Liver (tissue), 9 donors: ENCODE data around the gene ZNF544. TPM values are rescaled to one million over a fixed set of nuclear protein-coding genes. Genes with fewer than 3 reads are reported as not detected.

Experiments
- DNase-seq: peaks from one replicate; pipeline ENCODE4 v3.0.0-alpha.2; 2017; ENCODE audit warnings: low spot score
- H3K27ac ChIP-seq, 2 donors: one replicate each; pipeline ENCODE4 v1.7.0; 2013; ENCODE audit warnings: inconsistent platforms in 2 of 2, low read length in 2 of 2, control low read depth in 1 of 2, low read depth in 1 of 2, mild to moderate bottlenecking in 1 of 2
- H3K27me3 ChIP-seq, 4 donors: one replicate each; pipeline versions ENCODE4 v1.6.1 to v1.7.0; 2013; ENCODE audit warnings: low read length in 3 of 4, inconsistent platforms in 1 of 4, mild to moderate bottlenecking in 1 of 4, moderate library complexity in 1 of 4; ENCODE audit not compliant: control insufficient read depth in 4 of 4, insufficient read depth in 4 of 4
- H3K36me3 ChIP-seq, 4 donors: one replicate each; pipeline versions ENCODE4 v1.6.1 to v1.7.0; 2013; ENCODE audit warnings: low read length in 3 of 4, mild to moderate bottlenecking in 3 of 4, low read depth in 1 of 4, moderate library complexity in 1 of 4; ENCODE audit not compliant: control insufficient read depth in 4 of 4, insufficient read depth in 3 of 4
- H3K4me1 ChIP-seq, 4 donors: one replicate each; pipeline versions ENCODE4 v1.6.1 to v1.7.0; 2013; ENCODE audit warnings: low read length in 3 of 4, mild to moderate bottlenecking in 3 of 4, moderate library complexity in 1 of 4; ENCODE audit not compliant: control insufficient read depth in 4 of 4, insufficient read depth in 4 of 4
- H3K4me3 ChIP-seq, 3 donors: one replicate each; pipeline versions ENCODE4 v1.6.1 to v1.7.0; 2013; ENCODE audit warnings: low read length in 3 of 3, control low read depth in 1 of 3, low read depth in 1 of 3, mild to moderate bottlenecking in 1 of 3
- H3K9ac ChIP-seq, 2 donors: one replicate each; pipeline ENCODE4 v1.7.0; 2013; ENCODE audit warnings: low read length in 2 of 2, mild to moderate bottlenecking in 2 of 2, moderate library complexity in 2 of 2, control low read depth in 1 of 2, low read depth in 1 of 2
- H3K9me3 ChIP-seq, 4 donors: one replicate each; pipeline versions ENCODE4 v1.6.1 to v1.7.0; 2013; ENCODE audit warnings: low read length in 3 of 4; ENCODE audit not compliant: control insufficient read depth in 4 of 4
- EGR1 ChIP-seq, 2 donors: IDR thresholded peaks; 2 replicates each; pipeline ENCODE4 v1.6.1; 2016 to 2018; ENCODE audit warnings: antibody characterized with exemption in 2 of 2, low read depth in 2 of 2
- FOXA1 ChIP-seq: IDR thresholded peaks from 2 replicates; pipeline ENCODE4 v1.6.1; 2016; ENCODE audit warnings: antibody characterized with exemption
- FOXA2 ChIP-seq: IDR thresholded peaks from 2 replicates; pipeline ENCODE4 v1.6.1; 2016; ENCODE audit warnings: antibody characterized with exemption
- GABPA ChIP-seq, 2 donors: IDR thresholded peaks in 1 of 2; conservative IDR thresholded peaks in 1 of 2; 2 replicates each; pipeline ENCODE4 v1.6.1; 2016; ENCODE audit warnings: antibody characterized with exemption in 2 of 2, mild to moderate bottlenecking in 1 of 2, moderate library complexity in 1 of 2
- HNF4A ChIP-seq, 2 donors: conservative IDR thresholded peaks; 2 replicates each; pipeline ENCODE4 v1.6.1; 2016; ENCODE audit warnings: antibody characterized with exemption in 2 of 2, mild to moderate bottlenecking in 2 of 2
- HNF4G ChIP-seq: IDR thresholded peaks from 2 replicates; pipeline ENCODE4 v1.6.1; 2016; ENCODE audit warnings: antibody characterized with exemption
- JUND ChIP-seq, 2 donors: IDR thresholded peaks; 2 replicates each; pipeline ENCODE4 v1.6.1; 2016; ENCODE audit warnings: antibody characterized with exemption in 2 of 2
- NR2F2 ChIP-seq: IDR thresholded peaks from 2 replicates; pipeline ENCODE4 v1.6.1; 2016; ENCODE audit warnings: antibody characterized with exemption
- RAD21 ChIP-seq, 2 donors: IDR thresholded peaks; 2 replicates each; pipeline ENCODE4 v1.6.1; 2016; ENCODE audit warnings: antibody characterized with exemption in 2 of 2, mild to moderate bottlenecking in 2 of 2
- RXRA ChIP-seq, 2 donors: IDR thresholded peaks; 2 replicates each; pipeline ENCODE4 v1.6.1; 2017 to 2018; ENCODE audit warnings: antibody characterized with exemption in 2 of 2, mild to moderate bottlenecking in 1 of 2
- SP1 ChIP-seq: IDR thresholded peaks from 2 replicates; pipeline ENCODE4 v1.6.1; 2018; ENCODE audit warnings: antibody characterized with exemption, mild to moderate bottlenecking
- TAF1 ChIP-seq: conservative IDR thresholded peaks from 2 replicates; pipeline ENCODE4 v1.6.1; 2016; ENCODE audit warnings: antibody characterized with exemption, mild to moderate bottlenecking
- YY1 ChIP-seq: IDR thresholded peaks from 2 replicates; pipeline ENCODE4 v1.6.1; 2016; ENCODE audit warnings: antibody characterized with exemption, mild to moderate bottlenecking
- WGBS: extraction: QIAGEN DNeasy Blood & Tissue Kit; methylation state at CpG from one replicate; pipeline ENCODE4 v1.1.7; 2013; 5-methylcytosine and 5-hydroxymethylcytosine counted together
- polyA plus RNA-seq, 2 donors: library from polyadenylated mRNA; stranded (reverse) in 1 of 2; unstranded in 1 of 2; fragments of 200-250 nt in 1 of 2; fragments of >200 nt in 1 of 2; fragmentation: Nextera tagmentation in 1 of 2; extraction: Ambion mirVana in 1 of 2; gene quantifications; one replicate each; pipeline versions ENCODE4 v1.2.1 to v1.2.3, GENCODE V29; 2013 to 2015
- total RNA-seq, 2 donors: library from RNA; depleted of rRNA; stranded (reverse); fragments of >200 nt; gene quantifications; one replicate each; pipeline ENCODE4 v1.2.3, GENCODE V29; 2014
- TF ChIP-seq, protein P1 (sequence below): IDR thresholded peaks from 2 replicates; pipeline ENCODE4 v1.6.1; 2016; ENCODE audit warnings: antibody characterized with exemption
- TF ChIP-seq, protein P2 (sequence below): fragments of 150-350 bp; IDR thresholded peaks from 2 replicates; pipeline ENCODE4 v1.5.1; 2017; ENCODE audit warnings: improper control_type of control experiment, low read depth, low read length; ENCODE audit not compliant: missing input control
- TF ChIP-seq, protein P3 (sequence below): IDR thresholded peaks from 2 replicates; pipeline ENCODE4 v1.6.1; 2016; ENCODE audit warnings: antibody characterized with exemption, mild to moderate bottlenecking
- TF ChIP-seq, protein P4 (sequence below): IDR thresholded peaks from 2 replicates; pipeline ENCODE4 v1.6.1; 2016; ENCODE audit warnings: antibody characterized with exemption
- TF ChIP-seq, protein P5 (sequence below): IDR thresholded peaks from 2 replicates; pipeline ENCODE4 v1.6.1; 2016; ENCODE audit warnings: antibody characterized with exemption
- donor health status: healthy.
- donor health status: healthy.
- donor health status: healthy.
- donor health status: healthy.
- donor health status: healthy.

The ZNF544 gene
- total and polyA plus RNA-seq, 4 donors: 2.5 to 25.2 (median 11.3) TPM

DNA sequence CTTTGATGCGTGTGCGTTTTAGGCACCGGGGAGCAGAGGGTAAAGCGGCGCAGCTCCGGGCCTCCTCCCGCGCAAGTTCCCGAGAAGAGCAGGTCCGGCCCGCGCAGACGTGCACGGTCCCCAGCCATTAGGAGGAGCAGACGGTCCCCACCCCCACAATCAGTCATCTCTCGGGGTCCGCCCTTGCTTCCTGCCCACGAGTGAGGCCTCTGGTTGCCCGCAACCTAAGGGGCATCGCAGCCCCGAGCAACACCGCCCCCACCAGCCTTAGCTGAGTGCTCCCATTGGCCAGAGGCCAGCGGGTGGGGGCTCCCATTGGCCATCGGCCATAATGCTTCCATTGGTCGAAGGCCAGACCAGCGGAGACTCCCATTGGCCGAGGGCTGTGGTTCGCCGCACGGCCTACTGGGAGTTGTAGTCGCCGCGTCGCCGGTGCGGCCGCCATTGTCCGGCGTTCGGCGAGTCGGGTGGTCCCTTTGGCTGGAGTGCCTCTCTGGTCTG lies 49.9 kb downstream of the ZNF544 start, which contains the start of gene ZNF8:
TSS of gene ZNF8 (plus strand) at position 415 of the 501 bp plus-strand sequence. CDS start 127 bp downstream, outside the sequence.
- Histone ChIP-seq H3K9me3 (peaks cover 5 to 19% (median 17%) of the 10 kb centered on the region in 4 donors), H3K9ac (peak within 1 kb of the TSS; percentile 72 to 92), H3K27ac (peak within 1 kb of the TSS; percentile 81 to 90), H3K36me3 (peaks cover 2 to 9% (median 5%) of the 10 kb centered on the region in 4 donors), H3K4me1 (peaks cover 4 to 8% (median 5%) of the 10 kb centered on the region in 4 donors), H3K27me3 (no peaks in the 10 kb centered on the region), H3K4me3 (peak within 1 kb of the TSS; percentile 81 to 96 (median 90))
- TF ChIP-seq SP1 (peak; percentile 95), FOXA1 (peak; percentile 13), TAF1 (no peak), HNF4A (conservative IDR thresholded peaks at IDR 0.05) (peak; percentile 1 to 24), RXRA (IDR thresholded peaks at IDR 0.05) (peak; percentile 44 to 62), EGR1 (IDR thresholded peaks at IDR 0.05; ENCODE audit: low read depth in 2 of 2) (peak in 1 of 2 donors; percentile 62), GABPA (IDR thresholded peaks at IDR 0.05 in 1 of 2, conservative IDR thresholded peaks at IDR 0.05 in 1 of 2) (peak in 1 of 2 donors; percentile 79), HNF4G (no peak), NR2F2 (peak; percentile 74), FOXA2 (no peak), JUND (IDR thresholded peaks at IDR 0.05) (peak in 1 of 2 donors; percentile 10), RAD21 (IDR thresholded peaks at IDR 0.05) (peak; percentile 13 to 22), YY1 (peak; percentile 99)
- TF ChIP-seq, protein P1, sequence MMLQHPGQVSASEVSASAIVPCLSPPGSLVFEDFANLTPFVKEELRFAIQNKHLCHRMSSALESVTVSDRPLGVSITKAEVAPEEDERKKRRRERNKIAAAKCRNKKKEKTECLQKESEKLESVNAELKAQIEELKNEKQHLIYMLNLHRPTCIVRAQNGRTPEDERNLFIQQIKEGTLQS: no peak
- TF ChIP-seq, protein P2, sequence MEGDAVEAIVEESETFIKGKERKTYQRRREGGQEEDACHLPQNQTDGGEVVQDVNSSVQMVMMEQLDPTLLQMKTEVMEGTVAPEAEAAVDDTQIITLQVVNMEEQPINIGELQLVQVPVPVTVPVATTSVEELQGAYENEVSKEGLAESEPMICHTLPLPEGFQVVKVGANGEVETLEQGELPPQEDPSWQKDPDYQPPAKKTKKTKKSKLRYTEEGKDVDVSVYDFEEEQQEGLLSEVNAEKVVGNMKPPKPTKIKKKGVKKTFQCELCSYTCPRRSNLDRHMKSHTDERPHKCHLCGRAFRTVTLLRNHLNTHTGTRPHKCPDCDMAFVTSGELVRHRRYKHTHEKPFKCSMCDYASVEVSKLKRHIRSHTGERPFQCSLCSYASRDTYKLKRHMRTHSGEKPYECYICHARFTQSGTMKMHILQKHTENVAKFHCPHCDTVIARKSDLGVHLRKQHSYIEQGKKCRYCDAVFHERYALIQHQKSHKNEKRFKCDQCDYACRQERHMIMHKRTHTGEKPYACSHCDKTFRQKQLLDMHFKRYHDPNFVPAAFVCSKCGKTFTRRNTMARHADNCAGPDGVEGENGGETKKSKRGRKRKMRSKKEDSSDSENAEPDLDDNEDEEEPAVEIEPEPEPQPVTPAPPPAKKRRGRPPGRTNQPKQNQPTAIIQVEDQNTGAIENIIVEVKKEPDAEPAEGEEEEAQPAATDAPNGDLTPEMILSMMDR: no peak
- TF ChIP-seq, protein P3, sequence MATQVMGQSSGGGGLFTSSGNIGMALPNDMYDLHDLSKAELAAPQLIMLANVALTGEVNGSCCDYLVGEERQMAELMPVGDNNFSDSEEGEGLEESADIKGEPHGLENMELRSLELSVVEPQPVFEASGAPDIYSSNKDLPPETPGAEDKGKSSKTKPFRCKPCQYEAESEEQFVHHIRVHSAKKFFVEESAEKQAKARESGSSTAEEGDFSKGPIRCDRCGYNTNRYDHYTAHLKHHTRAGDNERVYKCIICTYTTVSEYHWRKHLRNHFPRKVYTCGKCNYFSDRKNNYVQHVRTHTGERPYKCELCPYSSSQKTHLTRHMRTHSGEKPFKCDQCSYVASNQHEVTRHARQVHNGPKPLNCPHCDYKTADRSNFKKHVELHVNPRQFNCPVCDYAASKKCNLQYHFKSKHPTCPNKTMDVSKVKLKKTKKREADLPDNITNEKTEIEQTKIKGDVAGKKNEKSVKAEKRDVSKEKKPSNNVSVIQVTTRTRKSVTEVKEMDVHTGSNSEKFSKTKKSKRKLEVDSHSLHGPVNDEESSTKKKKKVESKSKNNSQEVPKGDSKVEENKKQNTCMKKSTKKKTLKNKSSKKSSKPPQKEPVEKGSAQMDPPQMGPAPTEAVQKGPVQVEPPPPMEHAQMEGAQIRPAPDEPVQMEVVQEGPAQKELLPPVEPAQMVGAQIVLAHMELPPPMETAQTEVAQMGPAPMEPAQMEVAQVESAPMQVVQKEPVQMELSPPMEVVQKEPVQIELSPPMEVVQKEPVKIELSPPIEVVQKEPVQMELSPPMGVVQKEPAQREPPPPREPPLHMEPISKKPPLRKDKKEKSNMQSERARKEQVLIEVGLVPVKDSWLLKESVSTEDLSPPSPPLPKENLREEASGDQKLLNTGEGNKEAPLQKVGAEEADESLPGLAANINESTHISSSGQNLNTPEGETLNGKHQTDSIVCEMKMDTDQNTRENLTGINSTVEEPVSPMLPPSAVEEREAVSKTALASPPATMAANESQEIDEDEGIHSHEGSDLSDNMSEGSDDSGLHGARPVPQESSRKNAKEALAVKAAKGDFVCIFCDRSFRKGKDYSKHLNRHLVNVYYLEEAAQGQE: peak; percentile 44
- TF ChIP-seq, protein P4, sequence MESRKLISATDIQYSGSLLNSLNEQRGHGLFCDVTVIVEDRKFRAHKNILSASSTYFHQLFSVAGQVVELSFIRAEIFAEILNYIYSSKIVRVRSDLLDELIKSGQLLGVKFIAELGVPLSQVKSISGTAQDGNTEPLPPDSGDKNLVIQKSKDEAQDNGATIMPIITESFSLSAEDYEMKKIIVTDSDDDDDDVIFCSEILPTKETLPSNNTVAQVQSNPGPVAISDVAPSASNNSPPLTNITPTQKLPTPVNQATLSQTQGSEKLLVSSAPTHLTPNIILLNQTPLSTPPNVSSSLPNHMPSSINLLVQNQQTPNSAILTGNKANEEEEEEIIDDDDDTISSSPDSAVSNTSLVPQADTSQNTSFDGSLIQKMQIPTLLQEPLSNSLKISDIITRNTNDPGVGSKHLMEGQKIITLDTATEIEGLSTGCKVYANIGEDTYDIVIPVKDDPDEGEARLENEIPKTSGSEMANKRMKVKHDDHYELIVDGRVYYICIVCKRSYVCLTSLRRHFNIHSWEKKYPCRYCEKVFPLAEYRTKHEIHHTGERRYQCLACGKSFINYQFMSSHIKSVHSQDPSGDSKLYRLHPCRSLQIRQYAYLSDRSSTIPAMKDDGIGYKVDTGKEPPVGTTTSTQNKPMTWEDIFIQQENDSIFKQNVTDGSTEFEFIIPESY: peak; percentile 84
- TF ChIP-seq, protein P5, sequence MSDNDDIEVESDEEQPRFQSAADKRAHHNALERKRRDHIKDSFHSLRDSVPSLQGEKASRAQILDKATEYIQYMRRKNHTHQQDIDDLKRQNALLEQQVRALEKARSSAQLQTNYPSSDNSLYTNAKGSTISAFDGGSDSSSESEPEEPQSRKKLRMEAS: peak; percentile 56
- WGBS: under 1% methylated on average over 42 of the region's 42 CpGs
- DNase-seq: peak; percentile 99
